ACC112 (cell line): ENCODE results near the gene DNAH2.
"Not testable (repeated sequence)": the region's sequence is repeated elsewhere in the genome, so short reads cannot be mapped to it uniquely, and the experiment has no call there.

ENCODE experiments used
- H2AFZ ChIP-seq: fragments of 200-600 bp; sonication (generic); one replicate; pipeline ENCODE4 v1.6.0; 2017; ENCODE audit warnings: antibody characterized with exemption, low read length; ENCODE audit not compliant: unreplicated experiment
- H3K27ac ChIP-seq: fragments of 200-600 bp; sonication (generic); 2 replicates; pipeline ENCODE4 v1.5.1; 2014; ENCODE audit warnings: low read depth, mild to moderate bottlenecking, antibody characterized with exemption, low read length, moderate library complexity
- H3K27me3 ChIP-seq: fragments of 200-600 bp; sonication (generic); 2 replicates; pipeline ENCODE4 v1.6.1; 2014; ENCODE audit warnings: mild to moderate bottlenecking, antibody characterized with exemption, low read length, moderate library complexity, mixed read lengths; ENCODE audit not compliant: insufficient read depth
- H3K36me3 ChIP-seq: fragments of 200-600 bp; sonication (generic); 2 replicates; pipeline ENCODE4 v1.6.1; 2016; ENCODE audit warnings: mild to moderate bottlenecking, antibody characterized with exemption, low read length, moderate library complexity, mixed read lengths; ENCODE audit not compliant: insufficient read depth
- H3K4me1 ChIP-seq: fragments of 200-600 bp; sonication (generic); one replicate; pipeline ENCODE4 v1.6.1; 2016; ENCODE audit warnings: low read length, mixed read lengths; ENCODE audit not compliant: insufficient read depth, unreplicated experiment, control insufficient read depth
- H3K4me3 ChIP-seq: fragments of 200-600 bp; sonication (generic); 2 replicates; pipeline ENCODE4 v1.5.1; 2014; ENCODE audit warnings: mild to moderate bottlenecking, low read depth, low read length
- H3K79me2 ChIP-seq: fragments of 200-600 bp; sonication (generic); one replicate; pipeline ENCODE4 v1.6.0; 2016; ENCODE audit warnings: low read length; ENCODE audit not compliant: control insufficient read depth, unreplicated experiment, insufficient read depth

The DNAH2 gene

GRCh38 chr17:7807206-7807605, 89.7 kb downstream of the DNAH2 start:
- Histone ChIP-seq H3K4me3 (no peak overlapping the region), H3K36me3 (no peaks in the 10 kb centered on the region), H3K27me3 (no peaks in the 10 kb centered on the region), H3K79me2 (no peaks in the 10 kb centered on the region), H3K27ac (no peak overlapping the region), H3K4me1 (peaks cover 7% of the 10 kb centered on the region), H2AFZ (no peak overlapping the region)

GRCh38 chr17:7809086-7809790, 91.7 kb downstream of the DNAH2 start:
- Histone ChIP-seq H3K4me3 (no peak overlapping the region), H3K4me1 (peaks cover 7% of the 10 kb centered on the region), H3K27ac (no peak overlapping the region), H2AFZ (no peak overlapping the region), H3K36me3 (no peaks in the 10 kb centered on the region), H3K79me2 (no peaks in the 10 kb centered on the region), H3K27me3 (no peaks in the 10 kb centered on the region)

- not testable (repeated sequence) for H3K4me1 ChIP-seq, H3K79me2 ChIP-seq, H3K27ac ChIP-seq, H3K4me3 ChIP-seq, H3K27me3 ChIP-seq, H3K36me3 ChIP-seq, H2AFZ ChIP-seq
These were observed 92.3 kb downstream of the DNAH2 start for GRCh38 chr17:7809791-7810343.

DNA sequence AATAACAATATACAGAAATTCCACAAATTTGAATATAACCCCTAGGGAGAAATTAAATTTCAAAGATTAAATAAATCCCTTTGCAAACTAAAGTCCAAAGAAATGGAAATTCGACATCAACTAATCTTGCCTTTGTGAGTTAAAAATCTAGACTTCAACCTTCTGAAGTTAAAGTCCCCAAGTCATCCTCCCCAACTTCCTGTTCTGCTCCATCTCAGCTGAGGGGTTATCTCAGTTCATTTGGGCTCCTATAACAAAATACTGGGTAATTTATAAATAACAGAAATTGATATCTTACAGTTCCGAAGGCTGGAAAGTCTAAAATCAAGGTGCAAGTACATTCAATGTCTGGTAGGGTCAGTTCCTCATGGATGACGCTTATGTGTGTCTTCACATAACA, 93.7 kb downstream of the DNAH2 start:
- Histone ChIP-seq H3K79me2 (no peaks in the 10 kb centered on the region), H3K27ac (no peak overlapping the region), H3K4me1 (peaks cover 7% of the 10 kb centered on the region), H3K27me3 (no peaks in the 10 kb centered on the region), H3K4me3 (no peak overlapping the region), H2AFZ (no peak overlapping the region), H3K36me3 (no peaks in the 10 kb centered on the region)

DNA sequence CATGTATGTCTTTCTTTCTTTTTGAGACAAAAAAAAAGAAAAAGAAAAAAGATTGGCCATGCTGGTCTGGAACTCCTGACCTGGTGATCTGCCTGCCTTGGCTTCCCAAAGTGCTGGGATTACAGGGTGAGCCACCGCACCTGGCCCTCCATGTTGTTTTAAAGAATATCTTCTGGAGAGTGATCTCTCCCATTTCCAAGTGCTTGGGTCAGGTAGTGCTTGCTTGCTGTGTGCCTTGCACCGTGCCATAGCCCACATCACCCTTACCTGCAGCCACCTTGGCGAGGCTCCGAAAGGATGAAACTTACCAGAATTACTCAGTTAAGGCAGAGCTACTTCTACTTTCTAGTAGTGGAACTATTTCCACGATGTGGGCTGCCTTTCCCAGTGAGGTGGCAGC, 97.4 kb downstream of the DNAH2 start:
- no peak overlapping the region for H2AFZ ChIP-seq
- no peak overlapping the region for H3K27ac ChIP-seq
- H3K27me3 ChIP-seq: no peaks in the 10 kb centered on the region
- no peaks in the 10 kb centered on the region for H3K36me3 ChIP-seq
- H3K4me1 ChIP-seq: no peaks in the 10 kb centered on the region
- H3K4me3 ChIP-seq: no peak overlapping the region
- no peaks in the 10 kb centered on the region for H3K79me2 ChIP-seq

- no peaks in the 10 kb centered on the region for H3K79me2 ChIP-seq
- no peak overlapping the region for H3K4me3 ChIP-seq
- H3K4me1 ChIP-seq: no peaks in the 10 kb centered on the region
- no peak overlapping the region for H2AFZ ChIP-seq
- no peaks in the 10 kb centered on the region for H3K36me3 ChIP-seq
- H3K27me3 ChIP-seq: no peaks in the 10 kb centered on the region
- no peak overlapping the region for H3K27ac ChIP-seq
These were observed 99.5 kb downstream of the DNAH2 start for GRCh38 chr17:7816926-7817642.

- Histone ChIP-seq H3K36me3 (no peaks in the 10 kb centered on the region), H3K4me1 (no peaks in the 10 kb centered on the region), H3K27me3 (no peaks in the 10 kb centered on the region), H3K4me3 (no peak overlapping the region), H3K27ac (no peak overlapping the region), H2AFZ (no peak overlapping the region), H3K79me2 (no peaks in the 10 kb centered on the region)
These were observed 100.1 kb downstream of the DNAH2 start for GRCh38 chr17:7817643-7817964.

DNA sequence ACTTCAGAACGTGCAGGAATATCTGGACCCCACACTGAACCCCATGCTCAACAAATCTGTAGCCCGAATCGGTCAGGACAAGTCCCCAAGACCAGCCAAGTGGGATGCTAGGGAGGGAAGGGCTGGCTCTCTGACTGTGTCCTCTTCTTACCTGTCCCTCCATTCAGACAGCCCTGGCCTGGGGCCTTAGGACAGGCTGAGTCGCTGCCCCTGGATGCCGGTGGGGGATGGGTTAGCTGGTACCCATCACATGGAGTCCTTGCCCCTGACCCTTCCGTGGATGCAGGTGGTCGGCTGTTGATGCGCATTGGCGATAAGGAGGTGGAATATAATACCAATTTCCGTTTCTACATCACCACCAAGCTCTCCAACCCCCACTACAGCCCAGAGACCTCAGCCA, 100.5 kb downstream of the DNAH2 start:
- no peak overlapping the region for H2AFZ ChIP-seq
- H3K36me3 ChIP-seq: no peaks in the 10 kb centered on the region
- H3K4me3 ChIP-seq: no peak overlapping the region
- no peaks in the 10 kb centered on the region for H3K79me2 ChIP-seq
- no peaks in the 10 kb centered on the region for H3K27me3 ChIP-seq
- H3K4me1 ChIP-seq: no peaks in the 10 kb centered on the region
- H3K27ac ChIP-seq: no peak overlapping the region

DNA sequence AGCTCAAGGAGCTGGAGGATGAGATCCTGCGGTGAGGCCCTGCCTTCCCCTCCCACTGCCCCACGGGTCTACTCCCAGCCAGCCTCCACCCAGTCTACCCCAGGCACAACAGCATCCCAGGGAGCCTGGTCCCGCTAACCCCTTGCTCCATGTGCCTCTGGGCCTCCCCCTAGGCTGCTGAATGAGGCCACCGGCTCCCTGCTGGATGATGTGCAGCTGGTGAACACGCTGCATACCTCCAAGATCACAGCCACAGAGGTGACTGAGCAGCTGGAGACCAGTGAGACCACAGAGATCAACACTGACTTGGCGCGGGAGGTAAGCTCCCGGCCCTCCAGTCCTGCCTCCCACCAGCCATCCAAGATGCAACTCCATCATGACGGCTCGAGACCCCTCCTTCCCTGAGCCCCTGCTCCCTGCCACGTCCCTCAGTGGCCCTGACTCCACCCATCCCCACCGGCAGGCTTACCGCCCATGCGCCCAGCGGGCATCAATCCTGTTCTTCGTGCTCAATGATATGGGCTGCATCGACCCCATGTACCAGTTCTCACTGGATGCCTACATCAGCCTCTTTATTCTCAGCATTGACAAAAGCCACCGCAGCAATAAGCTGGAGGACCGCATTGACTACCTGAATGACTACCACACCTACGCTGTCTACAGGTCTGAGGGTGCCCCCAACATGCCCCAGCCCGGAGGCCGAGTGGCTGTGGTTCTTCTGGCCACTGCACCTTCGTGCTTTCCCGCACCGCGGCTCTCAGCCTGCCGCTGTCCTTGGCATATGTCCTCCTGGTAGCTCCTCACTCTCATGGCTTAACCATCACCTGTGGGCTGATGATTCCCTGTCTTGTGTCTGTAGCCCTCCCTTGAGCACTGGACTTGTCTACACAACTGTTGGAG, 101.5 kb downstream of the DNAH2 start:
- H3K79me2 ChIP-seq: no peaks in the 10 kb centered on the region
- no peak overlapping the region for H2AFZ ChIP-seq
- H3K4me1 ChIP-seq: no peaks in the 10 kb centered on the region
- H3K36me3 ChIP-seq: no peaks in the 10 kb centered on the region
- no peak overlapping the region for H3K27ac ChIP-seq
- H3K27me3 ChIP-seq: no peaks in the 10 kb centered on the region
- no peak overlapping the region for H3K4me3 ChIP-seq

- Histone ChIP-seq H3K27ac (no peak overlapping the region), H3K4me3 (no peak overlapping the region), H3K79me2 (no peaks in the 10 kb centered on the region), H3K36me3 (no peaks in the 10 kb centered on the region), H2AFZ (no peak overlapping the region), H3K4me1 (no peaks in the 10 kb centered on the region), H3K27me3 (no peaks in the 10 kb centered on the region)
These were observed 102.7 kb downstream of the DNAH2 start for GRCh38 chr17:7820231-7820630.
